H1 (cell line): Measurements from ENCODE around the gene SAFB2. TPM values are rescaled to one million over a fixed set of nuclear protein-coding genes. Genes with fewer than 3 reads are reported as not detected.

Experiments
- ASH2L ChIP-seq: fragments of 200-600, 300-600 bp; sonication (generic); IDR thresholded peaks from one replicate; pipeline ENCODE4 v1.7.1; 2017; ENCODE audit warnings: low read length
- BCL11A ChIP-seq, 2 experiments: IDR thresholded peaks; one replicate each; pipeline ENCODE4 v1.6.1; 2011; ENCODE audit warnings: low read depth in 2 of 2, low read length in 2 of 2, mild to moderate bottlenecking in 2 of 2
- CEBPB ChIP-seq: IDR thresholded peaks from 2 replicates; pipeline ENCODE4 v1.6.1; 2012; ENCODE audit warnings: low read depth, low read length
- CHD7 ChIP-seq: fragments of 300-600 bp; sonication (generic); IDR thresholded peaks from 2 replicates; pipeline ENCODE4 v1.7.1; 2012; ENCODE audit warnings: low read length, moderate library complexity, mild to moderate bottlenecking, inconsistent platforms; ENCODE audit not compliant: insufficient replicate concordance
- GABPA ChIP-seq: IDR thresholded peaks from 2 replicates; pipeline ENCODE4 v1.6.1; 2011; ENCODE audit warnings: mild to moderate bottlenecking, low read length, moderate library complexity, borderline replicate concordance; ENCODE audit not compliant: insufficient read depth
- POU5F1 ChIP-seq: IDR thresholded peaks from 2 replicates; pipeline ENCODE4 v1.6.1; 2011; ENCODE audit warnings: low read depth, mild to moderate bottlenecking, low read length, moderate library complexity
- SIX5 ChIP-seq: IDR thresholded peaks from 2 replicates; pipeline ENCODE4 v1.6.1; 2011; ENCODE audit warnings: mild to moderate bottlenecking, low read depth, low read length
- SP1 ChIP-seq: IDR thresholded peaks from 2 replicates; pipeline ENCODE4 v1.6.1; 2011; ENCODE audit warnings: low read depth, low read length
- TAF1 ChIP-seq: IDR thresholded peaks from 2 replicates; pipeline ENCODE4 v1.6.1; 2011; ENCODE audit warnings: mild to moderate bottlenecking, low read depth, low read length
- TAF7 ChIP-seq: optimal IDR thresholded peaks from 2 replicates; pipeline ENCODE3; 2011; ENCODE audit warnings: low read depth, mild to moderate bottlenecking, inconsistent platforms, low read length, moderate library complexity, borderline replicate concordance
- TEAD4 ChIP-seq: IDR thresholded peaks from 2 replicates; pipeline ENCODE4 v1.6.1; 2012; ENCODE audit warnings: low read depth, low read length, inconsistent platforms, mixed read lengths
- polyA plus RNA-seq, 7 experiments: library from polyadenylated mRNA; depleted of rRNA in 3 of 7; stranded (reverse) in 5 of 7; unstranded in 2 of 7; fragments of >200 nt in 5 of 7; fragments of 200-250 nt in 2 of 7; gene quantifications; 1 replicate in 5 of 7; 2 replicates in 1 of 7; 4 replicates in 1 of 7; pipeline versions ENCODE4 v1.2.1 to v1.2.3, GENCODE V29; 2011 to 2013; ENCODE audit warnings: missing spikeins in 2 of 7, mixed read lengths in 2 of 7
- total RNA-seq: library from RNA; stranded (reverse); fragmentation: NEBNext Ultra II Directional; extraction: Animal tissue kit (Norgen Biotek cat#: 25700); gene quantifications from 2 replicates; pipeline ENCODE4 v1.2.1, GENCODE V29; 2021

SAFB2 gene
- total and polyA plus RNA-seq, 2 of the 8 experiments (the other 6 are each of a cell fraction or from before 2014, with no cell fraction given): 14.8 to 63.8 TPM

DNA sequence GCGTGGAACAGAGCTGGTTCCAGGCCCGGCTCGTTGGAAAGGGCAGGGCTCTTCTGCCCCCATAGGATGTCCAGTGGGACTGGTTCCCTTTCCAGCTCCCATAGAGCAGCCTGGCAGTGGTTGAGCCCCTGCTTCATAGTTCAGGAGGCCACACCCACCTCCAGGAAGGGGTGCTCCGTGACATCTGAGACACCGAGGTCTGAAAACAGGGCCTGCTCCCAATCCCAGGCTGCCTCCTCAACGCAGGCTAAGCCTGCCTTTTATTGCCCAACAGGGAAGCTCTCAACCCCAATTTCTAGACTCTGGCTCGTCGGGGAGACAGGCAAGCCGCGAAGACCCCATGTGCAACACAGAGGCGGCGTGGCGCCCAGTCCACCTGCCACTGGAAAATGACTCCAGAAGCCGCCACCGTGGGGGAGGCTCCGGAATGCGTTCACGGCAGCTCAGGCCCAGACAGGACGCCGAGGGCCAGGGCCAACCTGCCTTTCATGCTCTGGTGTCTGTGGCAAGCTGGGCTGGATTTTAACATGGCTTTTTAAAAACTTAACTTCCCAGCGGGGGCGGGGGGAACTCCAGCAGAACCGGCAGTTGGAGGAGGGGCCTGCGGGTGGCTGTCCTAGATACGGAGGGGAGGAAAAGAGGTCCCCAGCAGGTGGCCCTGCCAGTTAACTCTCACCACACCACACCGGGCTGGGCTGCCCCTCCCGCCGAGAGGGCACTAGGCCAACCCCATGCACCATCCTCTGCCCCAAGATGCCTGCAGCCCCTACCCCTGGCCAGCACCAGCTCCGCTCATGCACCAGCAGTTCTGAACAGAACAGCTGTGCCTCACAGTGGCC is 36.9 kb downstream of the SAFB2 start (continued):
- TF ChIP-seq CHD7 (no peak), ASH2L (peak; percentile 53), BCL11A (IDR thresholded peaks at IDR 0.05; ENCODE audit: low read depth in 2 of 2, low read length in 2 of 2) (no peak), SIX5 (no peak), TEAD4 (no peak), GABPA (no peak), POU5F1 (no peak), TAF1 (0 out of 2 replicates have a peak, but pooled peaks have one; percentile 26), TAF7 (no peak), CEBPB (0 out of 2 replicates have a peak, but pooled peaks have one; percentile 47), SP1 (peak; percentile 43; the same call in 1 of the 2 replicates)
